GM23338 (cell line): ENCODE measurements around the gene TSHZ2.

Source experiments
- CREB1 ChIP-seq: fragments of 250-450 bp; sonication (Bioruptor Pico); IDR thresholded peaks from 2 replicates; pipeline ENCODE4 v1.5.0; 2020; ENCODE audit warnings: low read depth, mild to moderate bottlenecking, moderate library complexity
- CTCF ChIP-seq, 2 experiments: fragments of 200-600 bp in 1 of 2; sonication (generic) in 1 of 2; conservative IDR thresholded peaks; 2 replicates each; pipeline versions ENCODE4 v1.5.1 to v1.6.1; 2016 to 2017; ENCODE audit warnings: antibody characterized with exemption in 2 of 2, low read depth in 2 of 2, mild to moderate bottlenecking in 2 of 2, moderate library complexity in 1 of 2
- EZH2 ChIP-seq: fragments of 200-600 bp; sonication (generic); IDR thresholded peaks from one replicate; pipeline ENCODE4 v1.8.0; 2017; ENCODE audit warnings: antibody characterized with exemption, mild to moderate bottlenecking, low read depth; ENCODE audit not compliant: unreplicated experiment
- EZH2phosphoT487 ChIP-seq: fragments of 200-600 bp; sonication (generic); IDR thresholded peaks from one replicate; pipeline ENCODE4 v1.8.1; 2018; ENCODE audit warnings: antibody characterized with exemption; ENCODE audit not compliant: unreplicated experiment
- POLR2AphosphoS5 ChIP-seq: IDR thresholded peaks from 2 replicates; pipeline ENCODE4 v1.6.1; 2016; ENCODE audit warnings: antibody characterized with exemption, low read depth
- TF ChIP-seq, protein P1 (sequence below): IDR thresholded peaks from one replicate; pipeline ENCODE4 v1.6.1; 2018; ENCODE audit warnings: antibody characterized with exemption; ENCODE audit not compliant: unreplicated experiment

- TF ChIP-seq CTCF (conservative IDR thresholded peaks at IDR 0.05; ENCODE audit: low read depth in 2 of 2) (no peak), EZH2 (no peak), POLR2AphosphoS5 (no peak), EZH2phosphoT487 (no peak), CREB1 (CRISPR knock-in tag) (no peak)
- TF ChIP-seq, protein P1, sequence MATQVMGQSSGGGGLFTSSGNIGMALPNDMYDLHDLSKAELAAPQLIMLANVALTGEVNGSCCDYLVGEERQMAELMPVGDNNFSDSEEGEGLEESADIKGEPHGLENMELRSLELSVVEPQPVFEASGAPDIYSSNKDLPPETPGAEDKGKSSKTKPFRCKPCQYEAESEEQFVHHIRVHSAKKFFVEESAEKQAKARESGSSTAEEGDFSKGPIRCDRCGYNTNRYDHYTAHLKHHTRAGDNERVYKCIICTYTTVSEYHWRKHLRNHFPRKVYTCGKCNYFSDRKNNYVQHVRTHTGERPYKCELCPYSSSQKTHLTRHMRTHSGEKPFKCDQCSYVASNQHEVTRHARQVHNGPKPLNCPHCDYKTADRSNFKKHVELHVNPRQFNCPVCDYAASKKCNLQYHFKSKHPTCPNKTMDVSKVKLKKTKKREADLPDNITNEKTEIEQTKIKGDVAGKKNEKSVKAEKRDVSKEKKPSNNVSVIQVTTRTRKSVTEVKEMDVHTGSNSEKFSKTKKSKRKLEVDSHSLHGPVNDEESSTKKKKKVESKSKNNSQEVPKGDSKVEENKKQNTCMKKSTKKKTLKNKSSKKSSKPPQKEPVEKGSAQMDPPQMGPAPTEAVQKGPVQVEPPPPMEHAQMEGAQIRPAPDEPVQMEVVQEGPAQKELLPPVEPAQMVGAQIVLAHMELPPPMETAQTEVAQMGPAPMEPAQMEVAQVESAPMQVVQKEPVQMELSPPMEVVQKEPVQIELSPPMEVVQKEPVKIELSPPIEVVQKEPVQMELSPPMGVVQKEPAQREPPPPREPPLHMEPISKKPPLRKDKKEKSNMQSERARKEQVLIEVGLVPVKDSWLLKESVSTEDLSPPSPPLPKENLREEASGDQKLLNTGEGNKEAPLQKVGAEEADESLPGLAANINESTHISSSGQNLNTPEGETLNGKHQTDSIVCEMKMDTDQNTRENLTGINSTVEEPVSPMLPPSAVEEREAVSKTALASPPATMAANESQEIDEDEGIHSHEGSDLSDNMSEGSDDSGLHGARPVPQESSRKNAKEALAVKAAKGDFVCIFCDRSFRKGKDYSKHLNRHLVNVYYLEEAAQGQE, result no peak
Observed at GRCh38 chr20:53387983-53388675, 416.0 kb downstream of the TSHZ2 start.
